WTC11 (cell line): ENCODE results near the gene ALCAM. TPM values are rescaled to one million over a fixed set of nuclear protein-coding genes. Genes with fewer than 3 reads are reported as not detected.

ENCODE experiments used
- ATAC-seq: fragments of 200-7000 bp; cut with Tn5 transposase; 2 replicates; pipeline ENCODE4 v1.10.0; 2021; ENCODE audit warnings: mild to moderate bottlenecking, moderate library complexity
- CTCF ChIA-PET: fragments of 300-600 bp; sonication (Branson Sonifier 250); formaldehyde crosslinking; loops from one replicate; lab custom pipeline; 2021; ENCODE audit warnings: antibody characterized with exemption; lab: Charles Lee
- POLR2A ChIA-PET: fragments of 350-600 bp; sonication (Branson Sonifier 250); formaldehyde crosslinking; loops from one replicate; lab custom pipeline; 2021; ENCODE audit warnings: antibody characterized with exemption; lab: Charles Lee
- DNase-seq: peaks from one replicate; pipeline ENCODE4 v3.0.0; 2021; ENCODE audit warnings: low spot score
- H3K27ac Mint-ChIP-seq: 2 replicates; pipeline ENCODE4 v1.8.0; 2021; ENCODE audit warnings: mixed read lengths
- H3K27me3 Mint-ChIP-seq: 2 replicates; pipeline ENCODE4 v1.8.0; 2021; ENCODE audit warnings: low read depth, mild to moderate bottlenecking, moderate library complexity, mixed read lengths
- H3K36me3 Mint-ChIP-seq: 2 replicates; pipeline ENCODE4 v1.8.0; 2021; ENCODE audit warnings: mixed read lengths
- H3K4me1 Mint-ChIP-seq: 2 replicates; pipeline ENCODE4 v1.8.0; 2022; ENCODE audit warnings: mixed read lengths
- H3K4me3 Mint-ChIP-seq: 2 replicates; pipeline ENCODE4 v1.8.0; 2021; ENCODE audit warnings: mild to moderate bottlenecking, moderate library complexity, mixed read lengths
- H3K9me3 Mint-ChIP-seq: 2 replicates; pipeline ENCODE4 v1.8.0; 2021; ENCODE audit warnings: mixed read lengths
- ATF1 ChIP-seq: sonication (generic); formaldehyde crosslinking; IDR thresholded peaks from 2 replicates; pipeline ENCODE4 v1.8.1; 2023; ENCODE audit warnings: mild to moderate bottlenecking, moderate library complexity, missing genetic modification reagents
- CBFB ChIP-seq: sonication (generic); formaldehyde crosslinking; IDR thresholded peaks from 2 replicates; pipeline ENCODE4 v1.8.1; 2022; ENCODE audit warnings: mild to moderate bottlenecking, low read depth, missing genetic modification reagents
- JAZF1 ChIP-seq: fragments of 250-450 bp; sonication (Bioruptor Pico); IDR thresholded peaks from 2 replicates; pipeline ENCODE4 v1.9.0; 2021; ENCODE audit warnings: moderate library complexity, mild to moderate bottlenecking, inconsistent platforms
- MXD4 ChIP-seq: fragments of 250-450 bp; sonication (Bioruptor Pico); IDR thresholded peaks from 2 replicates; pipeline ENCODE4 v1.8.0; 2021; ENCODE audit warnings: mild to moderate bottlenecking, moderate library complexity, borderline replicate concordance
- MYBL2 ChIP-seq: sonication (generic); formaldehyde crosslinking; IDR thresholded peaks from 2 replicates; pipeline ENCODE4 v1.8.1; 2023; ENCODE audit warnings: mild to moderate bottlenecking, moderate library complexity, missing genetic modification reagents
- NFATC4 ChIP-seq: fragments of 250-450 bp; sonication (Bioruptor Pico); IDR thresholded peaks from 2 replicates; pipeline ENCODE4 v1.9.0; 2021; ENCODE audit warnings: mild to moderate bottlenecking
- NFYB ChIP-seq: sonication (generic); formaldehyde crosslinking; conservative IDR thresholded peaks from 2 replicates; pipeline ENCODE4 v1.8.0; 2022; ENCODE audit warnings: low read depth, missing genetic modification reagents
- OVOL2 ChIP-seq: fragments of 250-450 bp; sonication (Bioruptor Pico); IDR thresholded peaks from 2 replicates; pipeline ENCODE4 v1.9.0; 2021; ENCODE audit warnings: mild to moderate bottlenecking, borderline replicate concordance
- SMAD3 ChIP-seq: sonication (generic); formaldehyde crosslinking; IDR thresholded peaks from 2 replicates; pipeline ENCODE4 v1.8.0; 2022; ENCODE audit warnings: missing genetic modification reagents, mild to moderate bottlenecking, borderline replicate concordance
- TCF7 ChIP-seq: sonication (generic); formaldehyde crosslinking; IDR thresholded peaks from 2 replicates; pipeline ENCODE4 v1.8.0; 2022; ENCODE audit warnings: mild to moderate bottlenecking, low read depth, missing genetic modification reagents, moderate library complexity
- ZNF121 ChIP-seq: sonication (generic); formaldehyde crosslinking; IDR thresholded peaks from 2 replicates; pipeline ENCODE4 v1.8.0; 2023; ENCODE audit warnings: missing genetic modification reagents
- ZNF317 ChIP-seq: sonication (generic); formaldehyde crosslinking; IDR thresholded peaks from 2 replicates; pipeline ENCODE4 v1.8.1; 2023; ENCODE audit warnings: low read depth, mild to moderate bottlenecking, moderate library complexity, missing genetic modification reagents, borderline replicate concordance
- total RNA-seq: library from RNA; stranded (reverse); gene quantifications from 3 replicates; pipeline ENCODE4 v1.2.3, GENCODE V29; 2021
- TF ChIP-seq, protein P1 (sequence below): fragments of 250-450 bp; sonication (Bioruptor Pico); IDR thresholded peaks from 2 replicates; pipeline ENCODE4 v1.9.0; 2021; ENCODE audit warnings: mild to moderate bottlenecking, borderline replicate concordance
- TF ChIP-seq, protein P2 (sequence below): sonication (generic); formaldehyde crosslinking; IDR thresholded peaks from 2 replicates; pipeline ENCODE4 v1.8.0; 2022; ENCODE audit warnings: mild to moderate bottlenecking, missing genetic modification reagents
- TF ChIP-seq, protein P3 (sequence below): sonication (generic); formaldehyde crosslinking; IDR thresholded peaks from 2 replicates; pipeline ENCODE4 v1.8.1; 2023; ENCODE audit warnings: mild to moderate bottlenecking, missing genetic modification reagents
- TF ChIP-seq, protein P4 (sequence below): sonication (generic); formaldehyde crosslinking; IDR thresholded peaks from 2 replicates; pipeline ENCODE4 v1.8.1; 2022; ENCODE audit warnings: missing genetic modification reagents, borderline replicate concordance
- TF ChIP-seq, protein P5 (sequence below): fragments of 250-450 bp; sonication (Bioruptor Pico); IDR thresholded peaks from 2 replicates; pipeline ENCODE4 v1.9.0; 2021; ENCODE audit warnings: mild to moderate bottlenecking
- TF ChIP-seq, protein P6 (sequence below): fragments of 250-450 bp; sonication (Bioruptor Pico); IDR thresholded peaks from 2 replicates; pipeline ENCODE4 v2.1.2; 2022; ENCODE audit warnings: mild to moderate bottlenecking, moderate library complexity
- TF ChIP-seq, protein P7 (sequence below): sonication (generic); formaldehyde crosslinking; IDR thresholded peaks from 2 replicates; pipeline ENCODE4 v1.8.1; 2022; ENCODE audit warnings: mild to moderate bottlenecking, missing genetic modification reagents, moderate library complexity, borderline replicate concordance

ALCAM gene
- total RNA-seq, 1 experiment from 2014 or later, result 30.7 TPM

- TF ChIP-seq, protein P1, sequence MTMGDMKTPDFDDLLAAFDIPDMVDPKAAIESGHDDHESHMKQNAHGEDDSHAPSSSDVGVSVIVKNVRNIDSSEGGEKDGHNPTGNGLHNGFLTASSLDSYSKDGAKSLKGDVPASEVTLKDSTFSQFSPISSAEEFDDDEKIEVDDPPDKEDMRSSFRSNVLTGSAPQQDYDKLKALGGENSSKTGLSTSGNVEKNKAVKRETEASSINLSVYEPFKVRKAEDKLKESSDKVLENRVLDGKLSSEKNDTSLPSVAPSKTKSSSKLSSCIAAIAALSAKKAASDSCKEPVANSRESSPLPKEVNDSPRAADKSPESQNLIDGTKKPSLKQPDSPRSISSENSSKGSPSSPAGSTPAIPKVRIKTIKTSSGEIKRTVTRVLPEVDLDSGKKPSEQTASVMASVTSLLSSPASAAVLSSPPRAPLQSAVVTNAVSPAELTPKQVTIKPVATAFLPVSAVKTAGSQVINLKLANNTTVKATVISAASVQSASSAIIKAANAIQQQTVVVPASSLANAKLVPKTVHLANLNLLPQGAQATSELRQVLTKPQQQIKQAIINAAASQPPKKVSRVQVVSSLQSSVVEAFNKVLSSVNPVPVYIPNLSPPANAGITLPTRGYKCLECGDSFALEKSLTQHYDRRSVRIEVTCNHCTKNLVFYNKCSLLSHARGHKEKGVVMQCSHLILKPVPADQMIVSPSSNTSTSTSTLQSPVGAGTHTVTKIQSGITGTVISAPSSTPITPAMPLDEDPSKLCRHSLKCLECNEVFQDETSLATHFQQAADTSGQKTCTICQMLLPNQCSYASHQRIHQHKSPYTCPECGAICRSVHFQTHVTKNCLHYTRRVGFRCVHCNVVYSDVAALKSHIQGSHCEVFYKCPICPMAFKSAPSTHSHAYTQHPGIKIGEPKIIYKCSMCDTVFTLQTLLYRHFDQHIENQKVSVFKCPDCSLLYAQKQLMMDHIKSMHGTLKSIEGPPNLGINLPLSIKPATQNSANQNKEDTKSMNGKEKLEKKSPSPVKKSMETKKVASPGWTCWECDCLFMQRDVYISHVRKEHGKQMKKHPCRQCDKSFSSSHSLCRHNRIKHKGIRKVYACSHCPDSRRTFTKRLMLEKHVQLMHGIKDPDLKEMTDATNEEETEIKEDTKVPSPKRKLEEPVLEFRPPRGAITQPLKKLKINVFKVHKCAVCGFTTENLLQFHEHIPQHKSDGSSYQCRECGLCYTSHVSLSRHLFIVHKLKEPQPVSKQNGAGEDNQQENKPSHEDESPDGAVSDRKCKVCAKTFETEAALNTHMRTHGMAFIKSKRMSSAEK (CRISPR knock-in tag), result no peak
Observed at GRCh38 chr3:105414841-105415240, 48.1 kb downstream of the ALCAM start (continued).

DNA sequence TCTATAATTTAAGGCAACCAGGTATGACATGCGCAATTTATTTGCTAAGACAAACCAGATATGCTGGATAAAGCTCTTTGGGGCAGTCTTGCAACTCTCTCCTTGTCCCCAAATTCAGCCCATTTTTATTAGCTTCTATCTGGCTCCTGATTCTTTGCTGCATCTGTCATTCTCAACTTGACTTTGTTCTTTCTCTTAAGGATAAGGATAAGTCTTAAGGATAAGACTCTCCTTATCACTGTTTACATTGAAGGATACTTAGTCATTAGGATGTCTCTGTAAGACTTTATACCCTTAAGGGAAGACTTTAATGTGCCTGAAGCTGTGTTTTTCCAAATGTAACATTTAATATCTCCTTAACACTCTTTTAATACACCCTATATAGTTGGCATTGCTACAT is 49.2 kb downstream of the ALCAM start:
- H3K27me3 Mint-ChIP-seq, result no peaks in the 10 kb centered on the region
- H3K9me3 Mint-ChIP-seq, result no peaks in the 10 kb centered on the region
- ChIA-PET CTCF (no interaction called here), POLR2A (no interaction called here)
- no peak for ATAC-seq
- TF ChIP-seq, protein P2, sequence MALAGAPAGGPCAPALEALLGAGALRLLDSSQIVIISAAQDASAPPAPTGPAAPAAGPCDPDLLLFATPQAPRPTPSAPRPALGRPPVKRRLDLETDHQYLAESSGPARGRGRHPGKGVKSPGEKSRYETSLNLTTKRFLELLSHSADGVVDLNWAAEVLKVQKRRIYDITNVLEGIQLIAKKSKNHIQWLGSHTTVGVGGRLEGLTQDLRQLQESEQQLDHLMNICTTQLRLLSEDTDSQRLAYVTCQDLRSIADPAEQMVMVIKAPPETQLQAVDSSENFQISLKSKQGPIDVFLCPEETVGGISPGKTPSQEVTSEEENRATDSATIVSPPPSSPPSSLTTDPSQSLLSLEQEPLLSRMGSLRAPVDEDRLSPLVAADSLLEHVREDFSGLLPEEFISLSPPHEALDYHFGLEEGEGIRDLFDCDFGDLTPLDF (CRISPR knock-in tag), result no peak
- TF ChIP-seq, protein P3, sequence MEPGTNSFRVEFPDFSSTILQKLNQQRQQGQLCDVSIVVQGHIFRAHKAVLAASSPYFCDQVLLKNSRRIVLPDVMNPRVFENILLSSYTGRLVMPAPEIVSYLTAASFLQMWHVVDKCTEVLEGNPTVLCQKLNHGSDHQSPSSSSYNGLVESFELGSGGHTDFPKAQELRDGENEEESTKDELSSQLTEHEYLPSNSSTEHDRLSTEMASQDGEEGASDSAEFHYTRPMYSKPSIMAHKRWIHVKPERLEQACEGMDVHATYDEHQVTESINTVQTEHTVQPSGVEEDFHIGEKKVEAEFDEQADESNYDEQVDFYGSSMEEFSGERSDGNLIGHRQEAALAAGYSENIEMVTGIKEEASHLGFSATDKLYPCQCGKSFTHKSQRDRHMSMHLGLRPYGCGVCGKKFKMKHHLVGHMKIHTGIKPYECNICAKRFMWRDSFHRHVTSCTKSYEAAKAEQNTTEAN (CRISPR knock-in tag), result no peak
- no peak for TF ChIP-seq OVOL2
- TF ChIP-seq, protein P4, sequence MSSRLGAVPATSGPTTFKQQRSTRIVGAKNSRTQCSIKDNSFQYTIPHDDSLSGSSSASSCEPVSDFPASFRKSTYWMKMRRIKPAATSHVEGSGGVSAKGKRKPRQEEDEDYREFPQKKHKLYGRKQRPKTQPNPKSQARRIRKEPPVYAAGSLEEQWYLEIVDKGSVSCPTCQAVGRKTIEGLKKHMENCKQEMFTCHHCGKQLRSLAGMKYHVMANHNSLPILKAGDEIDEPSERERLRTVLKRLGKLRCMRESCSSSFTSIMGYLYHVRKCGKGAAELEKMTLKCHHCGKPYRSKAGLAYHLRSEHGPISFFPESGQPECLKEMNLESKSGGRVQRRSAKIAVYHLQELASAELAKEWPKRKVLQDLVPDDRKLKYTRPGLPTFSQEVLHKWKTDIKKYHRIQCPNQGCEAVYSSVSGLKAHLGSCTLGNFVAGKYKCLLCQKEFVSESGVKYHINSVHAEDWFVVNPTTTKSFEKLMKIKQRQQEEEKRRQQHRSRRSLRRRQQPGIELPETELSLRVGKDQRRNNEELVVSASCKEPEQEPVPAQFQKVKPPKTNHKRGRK (CRISPR knock-in tag), result no peak
- no peak for TF ChIP-seq CBFB (CRISPR knock-in tag)
- TF ChIP-seq NFATC4 (CRISPR knock-in tag), result no peak
- TF ChIP-seq NFYB (CRISPR knock-in tag), result no peak
- no peak for TF ChIP-seq SMAD3
- no peak overlapping the region for H3K4me3 Mint-ChIP-seq
- H3K27ac Mint-ChIP-seq, result no peak overlapping the region
- no peaks in the 10 kb centered on the region for H3K36me3 Mint-ChIP-seq
- no peak for DNase-seq
- 0 out of 2 replicates have a peak, but pooled peaks cover 5% of the 10 kb centered on the region for H3K4me1 Mint-ChIP-seq

GRCh38 chr3:105417525-105418289 is 51.0 kb downstream of the ALCAM start:
- DNase-seq (no peak), ATAC-seq (no peak)
- POLR2A ChIA-PET, result no interaction called here
- H3K4me3 Mint-ChIP-seq, result no peak overlapping the region
- no peaks in the 10 kb centered on the region for H3K27me3 Mint-ChIP-seq
- H3K36me3 Mint-ChIP-seq, result no peaks in the 10 kb centered on the region
- no peaks in the 10 kb centered on the region for H3K9me3 Mint-ChIP-seq
- 0 out of 2 replicates have a peak, but pooled peaks cover 5% of the 10 kb centered on the region for H3K4me1 Mint-ChIP-seq
- CTCF ChIA-PET, result no interaction called here
- no peak overlapping the region for H3K27ac Mint-ChIP-seq
- TF ChIP-seq MYBL2 (CRISPR knock-in tag) (no peak), ZNF121 (no peak), JAZF1 (no peak), ATF1 (CRISPR knock-in tag) (no peak), MXD4 (CRISPR knock-in tag) (no peak), ZNF317 (CRISPR knock-in tag) (no peak), TCF7 (CRISPR knock-in tag) (no peak)
- TF ChIP-seq, protein P5, sequence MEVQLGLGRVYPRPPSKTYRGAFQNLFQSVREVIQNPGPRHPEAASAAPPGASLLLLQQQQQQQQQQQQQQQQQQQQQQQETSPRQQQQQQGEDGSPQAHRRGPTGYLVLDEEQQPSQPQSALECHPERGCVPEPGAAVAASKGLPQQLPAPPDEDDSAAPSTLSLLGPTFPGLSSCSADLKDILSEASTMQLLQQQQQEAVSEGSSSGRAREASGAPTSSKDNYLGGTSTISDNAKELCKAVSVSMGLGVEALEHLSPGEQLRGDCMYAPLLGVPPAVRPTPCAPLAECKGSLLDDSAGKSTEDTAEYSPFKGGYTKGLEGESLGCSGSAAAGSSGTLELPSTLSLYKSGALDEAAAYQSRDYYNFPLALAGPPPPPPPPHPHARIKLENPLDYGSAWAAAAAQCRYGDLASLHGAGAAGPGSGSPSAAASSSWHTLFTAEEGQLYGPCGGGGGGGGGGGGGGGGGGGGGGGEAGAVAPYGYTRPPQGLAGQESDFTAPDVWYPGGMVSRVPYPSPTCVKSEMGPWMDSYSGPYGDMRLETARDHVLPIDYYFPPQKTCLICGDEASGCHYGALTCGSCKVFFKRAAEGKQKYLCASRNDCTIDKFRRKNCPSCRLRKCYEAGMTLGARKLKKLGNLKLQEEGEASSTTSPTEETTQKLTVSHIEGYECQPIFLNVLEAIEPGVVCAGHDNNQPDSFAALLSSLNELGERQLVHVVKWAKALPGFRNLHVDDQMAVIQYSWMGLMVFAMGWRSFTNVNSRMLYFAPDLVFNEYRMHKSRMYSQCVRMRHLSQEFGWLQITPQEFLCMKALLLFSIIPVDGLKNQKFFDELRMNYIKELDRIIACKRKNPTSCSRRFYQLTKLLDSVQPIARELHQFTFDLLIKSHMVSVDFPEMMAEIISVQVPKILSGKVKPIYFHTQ (CRISPR knock-in tag), result no peak
- TF ChIP-seq, protein P6, sequence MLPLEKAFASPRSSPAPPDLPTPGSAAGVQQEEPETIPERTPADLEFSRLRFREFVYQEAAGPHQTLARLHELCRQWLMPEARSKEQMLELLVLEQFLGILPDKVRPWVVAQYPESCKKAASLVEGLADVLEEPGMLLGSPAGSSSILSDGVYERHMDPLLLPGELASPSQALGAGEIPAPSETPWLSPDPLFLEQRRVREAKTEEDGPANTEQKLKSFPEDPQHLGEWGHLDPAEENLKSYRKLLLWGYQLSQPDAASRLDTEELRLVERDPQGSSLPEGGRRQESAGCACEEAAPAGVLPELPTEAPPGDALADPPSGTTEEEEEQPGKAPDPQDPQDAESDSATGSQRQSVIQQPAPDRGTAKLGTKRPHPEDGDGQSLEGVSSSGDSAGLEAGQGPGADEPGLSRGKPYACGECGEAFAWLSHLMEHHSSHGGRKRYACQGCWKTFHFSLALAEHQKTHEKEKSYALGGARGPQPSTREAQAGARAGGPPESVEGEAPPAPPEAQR (CRISPR knock-in tag), result no peak
- TF ChIP-seq, protein P7, sequence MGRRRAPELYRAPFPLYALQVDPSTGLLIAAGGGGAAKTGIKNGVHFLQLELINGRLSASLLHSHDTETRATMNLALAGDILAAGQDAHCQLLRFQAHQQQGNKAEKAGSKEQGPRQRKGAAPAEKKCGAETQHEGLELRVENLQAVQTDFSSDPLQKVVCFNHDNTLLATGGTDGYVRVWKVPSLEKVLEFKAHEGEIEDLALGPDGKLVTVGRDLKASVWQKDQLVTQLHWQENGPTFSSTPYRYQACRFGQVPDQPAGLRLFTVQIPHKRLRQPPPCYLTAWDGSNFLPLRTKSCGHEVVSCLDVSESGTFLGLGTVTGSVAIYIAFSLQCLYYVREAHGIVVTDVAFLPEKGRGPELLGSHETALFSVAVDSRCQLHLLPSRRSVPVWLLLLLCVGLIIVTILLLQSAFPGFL, result no peak
